ENCODE measurements around the gene ZNF133.
"Not testable (repeated sequence)": the region's sequence is repeated elsewhere in the genome, so short reads cannot be mapped to it uniquely, and the experiment has no call there.

The ZNF133 gene

GRCh38 chr20:18287546-18287914 lies 797 bp upstream of the ZNF133 start:
- no peak for DNase-seq

- DNase-seq: peak; percentile 3 to 10
Observed at GRCh38 chr20:18288749-18289267, 481 bp downstream of the ZNF133 start.

GRCh38 chr20:18289306-18289705 lies 979 bp downstream of the ZNF133 start:
- no peak for DNase-seq

GRCh38 chr20:18299364-18299763 lies 11.0 kb downstream of the ZNF133 start:
- no peak for DNase-seq

GRCh38 chr20:18304618-18305017 lies 16.3 kb downstream of the ZNF133 start:
- DNase-seq: no peak

GRCh38 chr20:18307301-18307700 lies 19.0 kb downstream of the ZNF133 start:
- no peak for DNase-seq

- no peak for DNase-seq
Observed at GRCh38 chr20:18310051-18310450, 21.7 kb downstream of the ZNF133 start.

- no peak for DNase-seq
Observed at GRCh38 chr20:18310592-18310991, 22.3 kb downstream of the ZNF133 start.

- DNase-seq: no peak
Observed at GRCh38 chr20:18312723-18313122, 24.4 kb downstream of the ZNF133 start.

GRCh38 chr20:18313411-18313810 lies 25.1 kb downstream of the ZNF133 start:
- no peak for DNase-seq

- no peak for DNase-seq
Observed at GRCh38 chr20:18314786-18315406, 26.6 kb downstream of the ZNF133 start.

GRCh38 chr20:18316166-18316565 lies 27.8 kb downstream of the ZNF133 start:
- no peak for DNase-seq

- DNase-seq: no peak
Observed at GRCh38 chr20:18321316-18321715, 33.0 kb downstream of the ZNF133 start.

GRCh38 chr20:18321976-18322950 lies 33.9 kb downstream of the ZNF133 start:
- DNase-seq: no peak

GRCh38 chr20:18323705-18324104 lies 35.4 kb downstream of the ZNF133 start:
- no peak for DNase-seq

- DNase-seq: no peak
Observed at GRCh38 chr20:18324596-18325089, 36.3 kb downstream of the ZNF133 start.

GRCh38 chr20:18326990-18327389 lies 38.7 kb downstream of the ZNF133 start:
- no peak for DNase-seq

- DNase-seq: no peak
Observed at GRCh38 chr20:18331694-18332093, 43.4 kb downstream of the ZNF133 start.

GRCh38 chr20:18349749-18350148 lies 61.4 kb downstream of the ZNF133 start:
- not testable (repeated sequence) for DNase-seq

GRCh38 chr20:18359854-18360253 lies 71.5 kb downstream of the ZNF133 start:
- no peak for DNase-seq

GRCh38 chr20:18360635-18361034 lies 72.3 kb downstream of the ZNF133 start:
- no peak for DNase-seq

GRCh38 chr20:18361678-18362077 lies 73.4 kb downstream of the ZNF133 start:
- DNase-seq: no peak

GRCh38 chr20:18362916-18363315 lies 74.6 kb downstream of the ZNF133 start:
- no peak for DNase-seq

GRCh38 chr20:18363708-18364107 lies 75.4 kb downstream of the ZNF133 start:
- DNase-seq: no peak

Measured in activated CD4-positive, alpha-beta T cell treated with anti-CD3 and anti-CD28 coated beads, Interleukin-2, amount 50 U/mL, for 48 hours (primary cell).